H1 (cell line): ENCODE results near the gene RABEP2. TPM values are rescaled to one million over a fixed set of nuclear protein-coding genes. Genes with fewer than 3 reads are reported as not detected.

Source experiments
- CTCF ChIA-PET: fragments of 300-600 bp; sonication (Branson Sonifier 250); formaldehyde crosslinking; loops from one replicate; lab custom pipeline; 2021; ENCODE audit not compliant: partially characterized antibody; lab: Charles Lee
- POLR2A ChIA-PET: fragments of 300-600 bp; sonication (Branson Sonifier 250); formaldehyde crosslinking; loops from one replicate; lab custom pipeline; 2021; ENCODE audit warnings: inconsistent platforms; ENCODE audit not compliant: partially characterized antibody; lab: Charles Lee
- DNase-seq, 2 experiments: peaks; one replicate each; pipeline versions ENCODE4 v3.0.0 to v3.0.0-alpha.2; 2010 to 2022; ENCODE audit warnings: low spot score in 2 of 2, low read depth in 1 of 2, mixed read lengths in 1 of 2
- FAIRE-seq: peaks from 2 replicates; lab custom pipeline; 2011; peaks lifted over from hg19 to GRCh38; lab: Jason Lieb, UNC
- H2AFZ ChIP-seq: 2 replicates; pipeline ENCODE4 v1.8.1; 2012; ENCODE audit warnings: low read length, inconsistent platforms
- H2AK5ac ChIP-seq: 2 replicates; pipeline ENCODE4 v1.6.1; 2013; ENCODE audit warnings: low read depth, low read length
- H2BK120ac ChIP-seq: replicated peaks from 2 replicates; pipeline ENCODE3; 2013; ENCODE audit warnings: low read depth, low read length, inconsistent platforms
- H2BK12ac ChIP-seq: 2 replicates; pipeline ENCODE4 v1.6.1; 2013; ENCODE audit warnings: low read depth, low read length
- H2BK15ac ChIP-seq: 2 replicates; pipeline ENCODE4 v1.6.1; 2013; ENCODE audit warnings: low read length
- H2BK20ac ChIP-seq: 2 replicates; pipeline ENCODE4 v1.6.1; 2013; ENCODE audit warnings: low read length
- H2BK5ac ChIP-seq: 2 replicates; pipeline ENCODE4 v1.6.1; 2013; ENCODE audit warnings: low read depth, low read length
- H3K14ac ChIP-seq: 2 replicates; pipeline ENCODE4 v1.6.1; 2013; ENCODE audit warnings: inconsistent platforms; ENCODE audit not compliant: insufficient read length
- H3K18ac ChIP-seq: 2 replicates; pipeline ENCODE4 v1.6.1; 2013; ENCODE audit warnings: low read length; ENCODE audit errors: extremely low read depth
- H3K23ac ChIP-seq: 2 replicates; pipeline ENCODE4 v1.6.1; 2013; ENCODE audit warnings: inconsistent platforms; ENCODE audit not compliant: insufficient read length
- H3K23me2 ChIP-seq: 2 replicates; pipeline ENCODE4 v1.6.1; 2013; ENCODE audit warnings: low read depth, low read length
- H3K27ac ChIP-seq: 2 replicates; pipeline ENCODE4 v1.6.1; 2011; ENCODE audit warnings: low read depth, low read length, inconsistent platforms
- H3K27me3 ChIP-seq, 4 experiments: replicated peaks in 1 of 4; 1 replicate in 1 of 4; 2 replicates in 3 of 4; pipeline versions ENCODE4 v1.6.1 to v1.8.1; 2011 to 2013; ENCODE audit warnings: low read length in 3 of 4, mild to moderate bottlenecking in 3 of 4, inconsistent platforms in 2 of 4, mixed read lengths in 2 of 4, moderate library complexity in 1 of 4; ENCODE audit not compliant: control insufficient read depth in 3 of 4, insufficient read depth in 3 of 4; ENCODE audit errors: extremely low read depth in 1 of 4
- H3K36me3 ChIP-seq, 4 experiments: 2 replicates each; pipeline versions ENCODE4 v1.6.1 to v1.8.1; 2011 to 2013; ENCODE audit warnings: mild to moderate bottlenecking in 4 of 4, low read length in 3 of 4, moderate library complexity in 2 of 4, control low read depth in 1 of 4, inconsistent platforms in 1 of 4; ENCODE audit not compliant: insufficient read depth in 4 of 4, control insufficient read depth in 2 of 4
- H3K4ac ChIP-seq: replicated peaks from 2 replicates; pipeline ENCODE3; 2013; ENCODE audit warnings: low read length, low read depth, mixed read lengths, inconsistent platforms; ENCODE audit not compliant: insufficient read length
- H3K4me1 ChIP-seq, 4 experiments: replicated peaks in 1 of 4; 1 replicate in 1 of 4; 2 replicates in 3 of 4; pipeline versions ENCODE4 v1.6.1 to v1.8.1; 2011 to 2013; ENCODE audit warnings: low read length in 3 of 4, inconsistent platforms in 2 of 4, mixed read lengths in 1 of 4; ENCODE audit not compliant: insufficient read depth in 4 of 4, control insufficient read depth in 3 of 4
- H3K4me2 ChIP-seq, 2 experiments: 2 replicates each; pipeline versions ENCODE4 v1.6.1 to v1.8.1; 2011 to 2013; ENCODE audit warnings: low read depth in 2 of 2, low read length in 2 of 2, control low read depth in 1 of 2, inconsistent platforms in 1 of 2, mild to moderate bottlenecking in 1 of 2; ENCODE audit not compliant: insufficient read depth in 1 of 2
- H3K4me3 ChIP-seq, 4 experiments: fragments of 200-600, 300-600 bp in 1 of 4; sonication (generic), shearing (Covaris generic), sonication (Bioruptor Twin) in 1 of 4; 2 replicates each; pipeline versions ENCODE4 v1.5.1 to v1.8.1; 2011 to 2016; ENCODE audit warnings: low read length in 4 of 4, low read depth in 3 of 4, control low read depth in 2 of 4, inconsistent platforms in 2 of 4, mild to moderate bottlenecking in 2 of 4, mixed read lengths in 1 of 4, moderate library complexity in 1 of 4; ENCODE audit not compliant: insufficient read depth in 2 of 4; ENCODE audit errors: extremely low read depth in 1 of 4
- H3K56ac ChIP-seq: replicated peaks from 2 replicates; pipeline ENCODE3; 2013; ENCODE audit warnings: low read depth, mild to moderate bottlenecking, mixed read lengths, low read length, inconsistent platforms; ENCODE audit not compliant: insufficient read length
- H3K79me1 ChIP-seq: 2 replicates; pipeline ENCODE4 v1.6.1; 2013; ENCODE audit warnings: low read depth, low read length, control low read depth
- H3K79me2 ChIP-seq, 2 experiments: 2 replicates each; pipeline versions ENCODE4 v1.6.1 to v1.8.1; 2012 to 2013; ENCODE audit warnings: low read length in 2 of 2, mild to moderate bottlenecking in 2 of 2, inconsistent platforms in 1 of 2; ENCODE audit not compliant: insufficient read depth in 2 of 2, control insufficient read depth in 1 of 2
- H3K9ac ChIP-seq, 4 experiments: replicated peaks in 1 of 4; 1 replicate in 1 of 4; 2 replicates in 3 of 4; pipeline versions ENCODE4 v1.6.1 to v1.8.1; 2011 to 2013; ENCODE audit warnings: low read depth in 3 of 4, low read length in 3 of 4, control low read depth in 2 of 4, mild to moderate bottlenecking in 2 of 4, moderate library complexity in 2 of 4, inconsistent platforms in 1 of 4; ENCODE audit errors: extremely low read depth in 1 of 4
- H3K9me3 ChIP-seq, 2 experiments: 2 replicates each; pipeline versions ENCODE4 v1.6.1 to v1.8.1; 2012 to 2013; ENCODE audit warnings: mild to moderate bottlenecking in 2 of 2, moderate library complexity in 2 of 2, control low read depth in 1 of 2, inconsistent platforms in 1 of 2, low read depth in 1 of 2, low read length in 1 of 2, mixed read lengths in 1 of 2; ENCODE audit not compliant: insufficient read depth in 2 of 2
- H4K20me1 ChIP-seq, 2 experiments: replicated peaks in 1 of 2; 2 replicates each; pipeline versions ENCODE3 to v1.8.1; 2011 to 2013; ENCODE audit warnings: inconsistent platforms in 2 of 2, low read length in 2 of 2, mild to moderate bottlenecking in 1 of 2; ENCODE audit not compliant: insufficient read depth in 2 of 2, control insufficient read depth in 1 of 2
- H4K5ac ChIP-seq: 2 replicates; pipeline ENCODE4 v1.6.1; 2013; ENCODE audit warnings: low read length, low read depth, mixed read lengths, inconsistent platforms; ENCODE audit not compliant: insufficient read length
- H4K8ac ChIP-seq: 2 replicates; pipeline ENCODE4 v1.8.0; 2013; ENCODE audit warnings: mild to moderate bottlenecking, moderate library complexity, low read length, inconsistent platforms; ENCODE audit not compliant: insufficient read depth; ENCODE audit errors: extremely low read depth
- H4K91ac ChIP-seq: replicated peaks from 2 replicates; pipeline ENCODE3; 2013; ENCODE audit warnings: low read length, mixed read lengths, inconsistent platforms; ENCODE audit not compliant: insufficient read length
- CBX5 ChIP-seq: fragments of 300-800, 300-1000 bp; sonication (generic); IDR thresholded peaks from 2 replicates; pipeline ENCODE4 v1.7.1; 2016; ENCODE audit warnings: antibody characterized with exemption, low read length, low read depth
- KDM5A ChIP-seq: fragments of 200-600 bp; IDR thresholded peaks from 2 replicates; pipeline ENCODE4 v1.7.1; 2012; ENCODE audit warnings: mild to moderate bottlenecking, low read length, inconsistent platforms, mixed read lengths
- SIRT6 ChIP-seq: IDR thresholded peaks from one replicate; pipeline ENCODE4 v1.7.1; 2012; ENCODE audit warnings: low read length, inconsistent platforms
- TEAD4 ChIP-seq: IDR thresholded peaks from 2 replicates; pipeline ENCODE4 v1.6.1; 2012; ENCODE audit warnings: low read depth, low read length, inconsistent platforms, mixed read lengths
- WGBS, 2 experiments: shearing (Covaris generic) in 1 of 2; methylation state at CpG; one replicate each; pipeline versions ENCODE4 v1.1.6 to v1.1.7; 2013 to 2015; ENCODE audit warnings: low lambda C conversion rate in 2 of 2, mixed read lengths in 2 of 2, inconsistent platforms in 1 of 2, low coverage in 1 of 2, missing lambda C conversion rate in 1 of 2; ENCODE audit not compliant: insufficient replicate concordance in 2 of 2, insufficient coverage in 1 of 2, insufficient read length in 1 of 2; ENCODE audit errors: extremely low coverage in 1 of 2, missing lambda C conversion rate in 1 of 2; 5-methylcytosine and 5-hydroxymethylcytosine counted together
- polyA plus RNA-seq, 7 experiments: library from polyadenylated mRNA; depleted of rRNA in 3 of 7; stranded (reverse) in 5 of 7; unstranded in 2 of 7; fragments of >200 nt in 5 of 7; fragments of 200-250 nt in 2 of 7; gene quantifications; 1 replicate in 5 of 7; 2 replicates in 1 of 7; 4 replicates in 1 of 7; pipeline versions ENCODE4 v1.2.1 to v1.2.3, GENCODE V29; 2011 to 2013; ENCODE audit warnings: missing spikeins in 2 of 7, mixed read lengths in 2 of 7
- total RNA-seq: library from RNA; stranded (reverse); fragmentation: NEBNext Ultra II Directional; extraction: Animal tissue kit (Norgen Biotek cat#: 25700); gene quantifications from 2 replicates; pipeline ENCODE4 v1.2.1, GENCODE V29; 2021

The RABEP2 gene
- total and polyA plus RNA-seq, 2 of the 8 experiments (the other 6 are each of a cell fraction or from before 2014, with no cell fraction given): 10.4 to 14.9 TPM

- Histone ChIP-seq H3K9ac (no peak overlapping the region), H3K4me1 (peaks cover 0 to 16% (median 12%) of the 10 kb centered on the region in 4 experiments; a peak in 6 of 7 replicates), H2BK120ac (no peak overlapping the region), H3K14ac (no peak overlapping the region), H3K23ac (no peak overlapping the region), H4K5ac (no peak overlapping the region), H2AK5ac (no peak overlapping the region), H4K91ac (no peak overlapping the region), H3K18ac (no peak overlapping the region), H3K27me3 (no peaks in the 10 kb centered on the region; a peak in 1 of 7 replicates), H3K23me2 (no peaks in the 10 kb centered on the region), H2BK15ac (no peak overlapping the region), H3K4me2 (no peak overlapping the region), H2BK20ac (no peak overlapping the region), H3K27ac (no peak overlapping the region), H3K4ac (no peak overlapping the region), H4K8ac (no peak overlapping the region), H4K20me1 (no peaks in the 10 kb centered on the region), H3K79me2 (no peaks in the 10 kb centered on the region), H2BK5ac (no peak overlapping the region), H3K56ac (no peak overlapping the region), H2BK12ac (no peak overlapping the region), H3K4me3 (no peak overlapping the region), H2AFZ (no peak overlapping the region), H3K9me3 (no peaks in the 10 kb centered on the region), H3K36me3 (no peaks in the 10 kb centered on the region), H3K79me1 (no peaks in the 10 kb centered on the region)
- POLR2A ChIA-PET: interaction anchor here (1.2 to 1.9 kb wide), 5 partner anchors 9 to 23 kb away, joined by 3 to 9 read pairs (median 4); partner anchors contain the start of gene SH2B1
- CTCF ChIA-PET: interaction anchor here (0.6 to 5.3 kb wide), 2 partner anchors 13 to 60 kb away, joined by 5 to 32 read pairs; no protein-coding TSS in a partner anchor
- 88% methylated on average over 10 of the region's 10 CpGs; no CpG with 5 or more reads in 1 of the 2 experiments for WGBS, 2 experiments
- DNase-seq: no peak
- FAIRE-seq: no peak
- TF ChIP-seq CBX5: no peak
- TF ChIP-seq KDM5A: no peak
- TF ChIP-seq SIRT6: no peak
- no peak for TF ChIP-seq TEAD4
Measured at GRCh38 chr16:28886945-28887344, 38.1 kb downstream of the RABEP2 start.
